ENCODE results near the gene TMEM42.

Gene TMEM42

GRCh38 chr3:44914936-44915335 is 53.2 kb downstream of the TMEM42 start:
- DNase-seq = no peak
